ENCODE measurements around the gene PPP1R9B. TPM values are rescaled to one million over a fixed set of nuclear protein-coding genes. Genes with fewer than 3 reads are reported as not detected.
A peak's percentile ranks its signal among the peaks of the same experiment; 100 is the strongest.

PPP1R9B gene
- total and polyA plus RNA-seq, 3 donors from 2014 or later: 49.1 to 82.4 (median 81.1) TPM

DNA sequence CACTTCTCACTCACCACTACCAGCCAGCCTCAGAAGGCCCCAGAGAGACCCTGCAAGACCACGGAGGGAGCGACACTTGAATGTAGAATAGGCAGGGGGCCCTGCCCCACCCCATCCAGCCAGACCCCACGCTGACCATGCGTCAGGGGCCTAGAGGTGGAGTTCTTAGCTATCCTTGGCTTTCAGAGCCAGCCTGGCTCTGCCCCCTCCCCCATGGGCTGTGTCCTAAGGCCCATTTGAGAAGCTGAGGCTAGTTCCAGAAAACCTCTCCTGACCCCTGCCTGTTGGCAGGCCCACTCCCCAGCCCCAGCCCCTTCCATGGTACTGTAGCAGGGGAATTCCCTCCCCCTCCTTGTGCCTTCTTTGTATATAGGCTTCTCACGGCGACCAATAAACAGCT is 60.4 kb downstream of the PPP1R9B start:
- intact Hi-C loops (cut with DNase I; ENCODE audit: low total_unique reads): no loop called here
- no peaks in the 10 kb centered on the region for H3K9me3 ChIP-seq
- no peak for DNase-seq
- H3K27ac ChIP-seq: no peak overlapping the region
- WGBS, 2 donors: 81 to 88% methylated on average over 6 of the region's 6 CpGs
- no peaks in the 10 kb centered on the region for H3K27me3 ChIP-seq
- no peak for TF ChIP-seq POLR2A (IDR thresholded peaks at IDR 0.05)
- TF ChIP-seq, protein P1, sequence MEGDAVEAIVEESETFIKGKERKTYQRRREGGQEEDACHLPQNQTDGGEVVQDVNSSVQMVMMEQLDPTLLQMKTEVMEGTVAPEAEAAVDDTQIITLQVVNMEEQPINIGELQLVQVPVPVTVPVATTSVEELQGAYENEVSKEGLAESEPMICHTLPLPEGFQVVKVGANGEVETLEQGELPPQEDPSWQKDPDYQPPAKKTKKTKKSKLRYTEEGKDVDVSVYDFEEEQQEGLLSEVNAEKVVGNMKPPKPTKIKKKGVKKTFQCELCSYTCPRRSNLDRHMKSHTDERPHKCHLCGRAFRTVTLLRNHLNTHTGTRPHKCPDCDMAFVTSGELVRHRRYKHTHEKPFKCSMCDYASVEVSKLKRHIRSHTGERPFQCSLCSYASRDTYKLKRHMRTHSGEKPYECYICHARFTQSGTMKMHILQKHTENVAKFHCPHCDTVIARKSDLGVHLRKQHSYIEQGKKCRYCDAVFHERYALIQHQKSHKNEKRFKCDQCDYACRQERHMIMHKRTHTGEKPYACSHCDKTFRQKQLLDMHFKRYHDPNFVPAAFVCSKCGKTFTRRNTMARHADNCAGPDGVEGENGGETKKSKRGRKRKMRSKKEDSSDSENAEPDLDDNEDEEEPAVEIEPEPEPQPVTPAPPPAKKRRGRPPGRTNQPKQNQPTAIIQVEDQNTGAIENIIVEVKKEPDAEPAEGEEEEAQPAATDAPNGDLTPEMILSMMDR (IDR thresholded peaks at IDR 0.05): no peak
- no peak overlapping the region for H3K4me3 ChIP-seq
- no peaks in the 10 kb centered on the region for H3K36me3 ChIP-seq (ENCODE audit: low read depth, missing control alignments)
- no peaks in the 10 kb centered on the region for H3K4me1 ChIP-seq

DNA sequence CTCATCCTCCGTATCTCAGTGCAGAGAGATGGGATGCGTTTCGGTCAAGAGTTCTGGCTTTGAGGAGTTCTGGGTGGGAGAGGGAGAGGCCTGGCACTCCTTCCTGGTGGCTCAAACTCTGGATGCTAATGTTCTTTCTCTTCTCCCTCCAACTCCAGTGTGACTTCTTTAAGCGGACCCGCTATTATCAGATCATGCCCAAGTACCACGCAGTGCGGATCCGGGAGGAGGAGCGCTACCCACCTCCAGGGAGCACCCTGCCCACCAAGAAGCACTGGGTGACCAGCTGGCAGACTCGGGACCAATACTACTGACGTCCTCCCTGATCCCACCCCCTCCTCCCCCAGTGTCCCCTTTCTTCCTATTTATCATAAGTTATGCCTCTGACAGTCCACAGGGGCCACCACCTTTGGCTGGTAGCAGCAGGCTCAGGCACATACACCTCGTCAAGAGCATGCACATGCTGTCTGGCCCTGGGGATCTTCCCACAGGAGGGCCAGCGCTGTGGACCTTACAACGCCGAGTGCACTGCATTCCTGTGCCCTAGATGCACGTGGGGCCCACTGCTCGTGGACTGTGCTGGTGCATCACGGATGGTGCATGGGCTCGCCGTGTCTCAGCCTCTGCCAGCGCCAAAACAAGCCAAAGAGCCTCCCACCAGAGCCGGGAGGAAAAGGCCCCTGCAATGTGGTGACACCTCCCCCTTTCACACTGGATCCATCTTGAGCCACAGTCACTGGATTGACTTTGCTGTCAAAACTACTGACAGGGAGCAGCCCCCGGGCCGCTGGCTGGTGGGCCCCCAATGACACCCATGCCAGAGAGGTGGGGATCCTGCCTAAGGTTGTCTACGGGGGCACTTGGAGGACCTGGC is 61.3 kb downstream of the PPP1R9B start:
- Histone ChIP-seq H3K27ac (no peak overlapping the region), H3K27me3 (no peaks in the 10 kb centered on the region), H3K9me3 (no peaks in the 10 kb centered on the region), H3K36me3 (ENCODE audit: low read depth, missing control alignments) (no peaks in the 10 kb centered on the region), H3K4me3 (no peak overlapping the region), H3K4me1 (no peaks in the 10 kb centered on the region)
- TF ChIP-seq, protein P1 (IDR thresholded peaks at IDR 0.05): no peak
- TF ChIP-seq POLR2A (IDR thresholded peaks at IDR 0.05): no peak
- intact Hi-C loops (cut with DNase I; ENCODE audit: low total_unique reads): loop anchor here (5.0 kb wide), 1 partner anchor 62 kb away; no protein-coding TSS in a partner anchor
- 83 to 88% methylated on average over 22 to 25 of the region's 25 CpGs for WGBS, 2 donors
- no peak for DNase-seq

DNA sequence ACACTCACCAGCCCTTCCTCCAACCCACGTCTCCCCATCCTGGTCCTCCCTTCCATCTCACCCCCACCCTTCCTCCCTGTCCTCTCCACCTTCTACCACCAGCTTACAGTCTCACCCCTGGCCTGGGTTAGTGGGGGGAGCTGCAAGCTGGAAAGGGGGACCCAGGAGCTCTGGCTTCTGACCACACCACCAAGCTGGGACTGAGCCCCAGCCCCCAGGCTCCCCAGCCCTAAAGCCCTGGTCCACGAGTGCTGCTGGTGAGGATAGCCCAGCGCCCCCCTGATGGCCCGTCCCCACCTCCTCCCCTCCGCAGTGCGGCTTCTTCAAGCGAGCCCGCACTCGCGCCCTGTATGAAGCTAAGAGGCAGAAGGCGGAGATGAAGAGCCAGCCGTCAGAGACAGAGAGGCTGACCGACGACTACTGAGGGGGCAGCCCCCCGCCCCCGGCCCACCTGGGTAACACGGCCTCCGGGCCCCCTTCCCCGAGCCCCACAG is 62.5 kb downstream of the PPP1R9B start:
- Histone ChIP-seq H3K27ac (no peak overlapping the region), H3K36me3 (ENCODE audit: low read depth, missing control alignments) (no peaks in the 10 kb centered on the region), H3K27me3 (no peaks in the 10 kb centered on the region), H3K4me1 (no peaks in the 10 kb centered on the region), H3K9me3 (no peaks in the 10 kb centered on the region), H3K4me3 (no peak overlapping the region)
- intact Hi-C loops (cut with DNase I; ENCODE audit: low total_unique reads): loop anchor here (5.0 kb wide), 1 partner anchor 61 kb away; no protein-coding TSS in a partner anchor
- TF ChIP-seq POLR2A (IDR thresholded peaks at IDR 0.05): no peak
- TF ChIP-seq, protein P1 (IDR thresholded peaks at IDR 0.05): no peak
- no peak for DNase-seq
- 67 to 77% methylated on average over 11 to 19 of the region's 19 CpGs for WGBS, 2 donors

DNA sequence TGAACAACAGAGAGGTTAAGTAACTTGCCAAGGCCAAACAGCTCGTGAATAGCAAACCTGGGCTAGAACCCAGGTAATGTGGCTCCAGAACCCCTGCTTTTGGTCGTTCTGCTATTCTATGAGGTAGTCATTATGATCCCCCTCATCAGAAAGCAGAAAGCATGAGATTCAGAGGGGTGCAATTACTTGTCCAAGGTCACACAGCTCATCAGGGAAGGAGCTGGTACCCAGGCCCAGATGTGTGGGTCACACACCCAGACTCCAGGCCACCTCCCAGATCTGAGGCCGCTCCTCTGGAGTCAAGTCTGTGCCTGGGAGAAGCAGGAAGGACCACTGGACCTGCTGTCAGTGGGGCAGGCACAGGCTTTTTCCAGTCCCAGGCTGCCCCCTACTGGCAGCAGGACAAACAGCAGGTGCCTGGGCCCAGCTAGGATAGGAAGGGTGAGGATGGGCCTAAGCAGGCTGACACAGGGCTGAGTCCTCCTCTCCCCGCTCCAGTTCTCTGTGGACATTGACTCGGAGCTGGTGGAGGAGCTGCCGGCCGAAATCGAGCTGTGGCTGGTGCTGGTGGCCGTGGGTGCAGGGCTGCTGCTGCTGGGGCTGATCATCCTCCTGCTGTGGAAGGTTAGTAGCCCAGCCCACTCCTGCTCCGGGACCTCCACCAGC is 63.1 kb downstream of the PPP1R9B start:
- peak; percentile 79 for DNase-seq
- Histone ChIP-seq H3K4me1 (no peaks in the 10 kb centered on the region), H3K36me3 (ENCODE audit: low read depth, missing control alignments) (no peaks in the 10 kb centered on the region), H3K9me3 (no peaks in the 10 kb centered on the region), H3K27me3 (no peaks in the 10 kb centered on the region), H3K4me3 (no peak overlapping the region), H3K27ac (no peak overlapping the region)
- TF ChIP-seq, protein P1 (IDR thresholded peaks at IDR 0.05): peak; percentile 92 to 96 (median 92)
- no peak for TF ChIP-seq POLR2A (IDR thresholded peaks at IDR 0.05)
- intact Hi-C loops (cut with DNase I; ENCODE audit: low total_unique reads): loop anchor here (5.0 kb wide), 1 partner anchor 60 kb away; no protein-coding TSS in a partner anchor
- WGBS, 2 donors: 49 to 68% methylated on average over 4 to 10 of the region's 10 CpGs

Other genes with a start within 250 kb of the PPP1R9B start
- gene DLX4, start 181.5 kb downstream of the PPP1R9B start, total RNA-seq: 1 to 10 TPM in 1 of 2 donors, under 1 TPM in 1; 0.37 to 1.2 TPM
- gene DLX4, start 181.5 kb downstream of the PPP1R9B start, polyA plus RNA-seq (ENCODE audit: insufficient read depth, low read depth, low replicate concordance): 0.30 TPM
- 1 to 10 TPM; 1.4 to 1.5 TPM for gene DLX3, start 155.5 kb downstream of the PPP1R9B start, total RNA-seq
- gene DLX3, start 155.5 kb downstream of the PPP1R9B start, polyA plus RNA-seq (ENCODE audit: insufficient read depth, low read depth, low replicate concordance): 1.0 TPM
- 10 to 100 TPM; 24.2 to 30.7 TPM for gene ITGA3, start 94.6 kb downstream of the PPP1R9B start, total RNA-seq
- gene ITGA3, start 94.6 kb downstream of the PPP1R9B start, polyA plus RNA-seq (ENCODE audit: insufficient read depth, low read depth, low replicate concordance): 20.0 TPM
- gene PDK2, start 55.3 kb downstream of the PPP1R9B start, total RNA-seq: 10 to 100 TPM; 50.6 to 62.1 TPM
- 56.4 TPM for gene PDK2, start 55.3 kb downstream of the PPP1R9B start, polyA plus RNA-seq (ENCODE audit: insufficient read depth, low read depth, low replicate concordance)
- gene SAMD14, start 20.5 kb downstream of the PPP1R9B start, total RNA-seq: 1 to 10 TPM; 3.2 to 3.3 TPM
- gene SAMD14, start 20.5 kb downstream of the PPP1R9B start, polyA plus RNA-seq (ENCODE audit: insufficient read depth, low read depth, low replicate concordance): 5.2 TPM
- 1 to 10 TPM; 2.4 to 7.6 TPM for gene SGCA, start 15.3 kb upstream of the PPP1R9B start, total RNA-seq
- 33.1 TPM for gene SGCA, start 15.3 kb upstream of the PPP1R9B start, polyA plus RNA-seq (ENCODE audit: insufficient read depth, low read depth, low replicate concordance)
- gene COL1A1, start 51.0 kb upstream of the PPP1R9B start, total RNA-seq: 10 to 100 TPM; 32.5 to 35.1 TPM
- 557 TPM for gene COL1A1, start 51.0 kb upstream of the PPP1R9B start, polyA plus RNA-seq (ENCODE audit: insufficient read depth, low read depth, low replicate concordance)
- gene TMEM92, start 123.8 kb upstream of the PPP1R9B start, total RNA-seq: 1 to 10 TPM in 1 of 2 donors, under 1 TPM in 1; 0.93 to 1.5 TPM
- 0.44 TPM for gene TMEM92, start 123.8 kb upstream of the PPP1R9B start, polyA plus RNA-seq (ENCODE audit: insufficient read depth, low read depth, low replicate concordance)
- 10 to 100 TPM; 37.6 to 47.4 TPM for gene XYLT2, start 195.4 kb upstream of the PPP1R9B start, total RNA-seq
- 44.1 TPM for gene XYLT2, start 195.4 kb upstream of the PPP1R9B start, polyA plus RNA-seq (ENCODE audit: insufficient read depth, low read depth, low replicate concordance)
- gene MRPL27, start 222.5 kb upstream of the PPP1R9B start, total RNA-seq: 10 to 100 TPM; 54.5 to 69.1 TPM
- 65.1 TPM for gene MRPL27, start 222.5 kb upstream of the PPP1R9B start, polyA plus RNA-seq (ENCODE audit: insufficient read depth, low read depth, low replicate concordance)
- 10 to 100 TPM; 15.6 to 19.3 TPM for gene EME1, start 222.6 kb upstream of the PPP1R9B start, total RNA-seq
- 22.8 TPM for gene EME1, start 222.6 kb upstream of the PPP1R9B start, polyA plus RNA-seq (ENCODE audit: insufficient read depth, low read depth, low replicate concordance)
- gene LRRC59, start 246.8 kb upstream of the PPP1R9B start, total RNA-seq: 10 to 100 TPM; 56.0 to 62.2 TPM
- gene LRRC59, start 246.8 kb upstream of the PPP1R9B start, polyA plus RNA-seq (ENCODE audit: insufficient read depth, low read depth, low replicate concordance): 74.4 TPM